AG04449 (cell line): ENCODE data around the gene ANTXR1.

Experiments used
- CTCF ChIA-PET: fragments of 350-600 bp; formaldehyde crosslinking; extraction: SDS; loops from one replicate; lab custom pipeline; 2021; ENCODE audit warnings: antibody characterized with exemption; lab: Yijun Ruan, JAX
- POLR2A ChIA-PET: fragments of 400-600, 350-600 bp; formaldehyde crosslinking; extraction: SDS; loops from one replicate; lab custom pipeline; 2020; ENCODE audit warnings: antibody characterized with exemption, inconsistent platforms; lab: Yijun Ruan, JAX
- DNase-seq: peaks from one replicate; pipeline ENCODE4 v3.0.0-alpha.2; 2010; ENCODE audit warnings: low read depth, low spot score
- H3K4me3 ChIP-seq: 2 replicates; pipeline ENCODE4 v1.5.1; 2011; ENCODE audit warnings: low read depth, mild to moderate bottlenecking, control low read depth, low read length
- TF ChIP-seq, protein P1 (sequence below): IDR thresholded peaks from one replicate; pipeline ENCODE4 v1.5.1; 2011; ENCODE audit warnings: mild to moderate bottlenecking, moderate library complexity, low read length, control low read depth, inconsistent platforms; ENCODE audit not compliant: insufficient read depth; ENCODE audit errors: missing control alignments

Gene ANTXR1

DNA sequence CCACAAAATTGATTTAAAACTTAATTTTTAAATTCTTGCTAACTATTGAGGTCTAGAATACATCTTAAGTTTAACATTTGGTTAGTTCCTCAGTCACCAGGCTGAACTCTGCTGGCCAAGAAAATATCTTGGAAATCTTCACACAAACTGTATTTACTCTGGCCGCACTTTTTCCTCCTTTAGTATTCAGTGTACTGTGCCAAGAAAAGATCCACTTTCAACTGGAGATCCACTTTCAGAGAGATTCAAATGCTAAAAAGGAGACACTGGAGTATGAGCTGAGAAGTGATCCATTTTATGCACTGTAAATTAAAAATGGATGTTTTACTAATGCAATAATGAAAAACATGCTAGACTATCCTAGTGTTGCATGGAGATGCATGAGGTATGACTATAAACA lies 98.1 kb downstream of the ANTXR1 start:
- TF ChIP-seq, protein P1, sequence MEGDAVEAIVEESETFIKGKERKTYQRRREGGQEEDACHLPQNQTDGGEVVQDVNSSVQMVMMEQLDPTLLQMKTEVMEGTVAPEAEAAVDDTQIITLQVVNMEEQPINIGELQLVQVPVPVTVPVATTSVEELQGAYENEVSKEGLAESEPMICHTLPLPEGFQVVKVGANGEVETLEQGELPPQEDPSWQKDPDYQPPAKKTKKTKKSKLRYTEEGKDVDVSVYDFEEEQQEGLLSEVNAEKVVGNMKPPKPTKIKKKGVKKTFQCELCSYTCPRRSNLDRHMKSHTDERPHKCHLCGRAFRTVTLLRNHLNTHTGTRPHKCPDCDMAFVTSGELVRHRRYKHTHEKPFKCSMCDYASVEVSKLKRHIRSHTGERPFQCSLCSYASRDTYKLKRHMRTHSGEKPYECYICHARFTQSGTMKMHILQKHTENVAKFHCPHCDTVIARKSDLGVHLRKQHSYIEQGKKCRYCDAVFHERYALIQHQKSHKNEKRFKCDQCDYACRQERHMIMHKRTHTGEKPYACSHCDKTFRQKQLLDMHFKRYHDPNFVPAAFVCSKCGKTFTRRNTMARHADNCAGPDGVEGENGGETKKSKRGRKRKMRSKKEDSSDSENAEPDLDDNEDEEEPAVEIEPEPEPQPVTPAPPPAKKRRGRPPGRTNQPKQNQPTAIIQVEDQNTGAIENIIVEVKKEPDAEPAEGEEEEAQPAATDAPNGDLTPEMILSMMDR: no peak

DNA sequence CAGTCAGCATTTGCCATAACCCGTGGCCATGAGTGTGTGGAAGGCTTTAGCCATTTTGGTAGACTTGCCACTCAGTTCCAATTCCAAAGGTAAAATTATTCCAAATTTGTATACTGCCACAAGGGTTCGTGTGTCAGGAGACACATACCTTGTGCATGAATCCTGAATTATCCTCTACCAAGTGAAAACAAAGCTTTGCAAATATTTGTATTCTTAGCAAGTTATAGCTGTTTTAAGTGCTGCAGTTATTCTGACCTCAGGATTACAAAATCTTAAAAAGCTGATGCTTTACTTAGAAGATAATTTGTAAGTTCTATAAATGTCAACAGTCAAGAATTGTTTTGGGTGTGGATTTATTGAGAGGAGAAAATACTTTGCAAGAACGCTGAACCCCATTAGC lies 100.6 kb downstream of the ANTXR1 start:
- TF ChIP-seq, protein P1: no peak
- ChIA-PET POLR2A (interaction anchor here (0.9 kb wide), 1 partner anchor 13 kb away, joined by 3 read pairs; no protein-coding TSS in a partner anchor), CTCF (interaction anchor here (0.8 to 1.1 kb wide), 3 partner anchors 9 to 193 kb away, joined by 3 to 4 read pairs (median 3); no protein-coding TSS in a partner anchor)
- no peak overlapping the region for H3K4me3 ChIP-seq
- DNase-seq: no peak

More for the DNA sequence above, 98.1 kb downstream of the ANTXR1 start:
- no peak for DNase-seq
- no peak overlapping the region for H3K4me3 ChIP-seq
- ChIA-PET CTCF (no interaction called here), POLR2A (no interaction called here)

DNA sequence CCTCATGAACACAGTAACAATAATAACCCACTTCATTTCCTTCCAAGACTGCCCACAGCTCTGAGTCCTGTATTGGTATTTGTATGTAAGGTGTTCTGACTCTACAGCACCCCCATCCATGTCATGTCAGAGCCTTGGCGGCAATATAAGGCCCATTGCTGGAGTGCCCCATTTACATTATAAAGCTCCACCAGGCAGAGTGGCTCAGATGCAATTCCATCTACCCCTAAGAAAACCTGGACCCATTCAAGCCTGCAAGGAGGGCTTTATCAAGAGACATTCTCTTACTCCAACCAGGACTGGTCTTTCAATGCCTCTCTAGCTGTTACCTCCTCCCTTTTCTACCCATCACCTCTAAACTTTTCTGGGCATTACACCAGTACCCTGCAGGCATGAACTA lies 101.6 kb downstream of the ANTXR1 start:
- TF ChIP-seq, protein P1: no peak
- ChIA-PET POLR2A (no interaction called here), CTCF (interaction anchor here (1.0 kb wide), 1 partner anchor 192 kb away, joined by 3 read pairs; no protein-coding TSS in a partner anchor)
- no peak for DNase-seq
- H3K4me3 ChIP-seq: no peak overlapping the region

DNA sequence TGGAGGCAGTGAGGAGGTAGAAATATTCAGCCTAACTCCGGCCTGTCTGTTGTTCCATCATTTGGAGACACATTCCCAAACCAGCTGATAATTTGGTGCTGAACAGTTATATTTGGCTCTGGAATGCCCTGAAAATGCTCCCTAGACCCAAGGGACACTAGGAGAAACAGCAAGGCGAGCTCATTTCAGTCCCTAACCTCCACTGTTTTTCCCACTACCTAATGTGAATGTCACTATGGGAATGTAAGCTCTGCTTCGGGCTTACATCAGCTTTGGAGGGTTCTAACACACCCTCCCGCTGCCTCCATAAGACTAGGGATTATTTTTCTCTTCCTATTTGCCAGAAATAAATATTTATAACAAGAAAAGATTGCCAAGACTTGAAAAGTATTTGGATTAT lies 103.5 kb downstream of the ANTXR1 start:
- TF ChIP-seq, protein P1: no peak
- CTCF ChIA-PET: interaction anchor here (0.9 to 1.1 kb wide), 2 partner anchors 72 to 173 kb away, joined by 3 to 4 read pairs; no protein-coding TSS in a partner anchor
- no peak overlapping the region for H3K4me3 ChIP-seq
- DNase-seq: no peak
- POLR2A ChIA-PET: no interaction called here

DNA sequence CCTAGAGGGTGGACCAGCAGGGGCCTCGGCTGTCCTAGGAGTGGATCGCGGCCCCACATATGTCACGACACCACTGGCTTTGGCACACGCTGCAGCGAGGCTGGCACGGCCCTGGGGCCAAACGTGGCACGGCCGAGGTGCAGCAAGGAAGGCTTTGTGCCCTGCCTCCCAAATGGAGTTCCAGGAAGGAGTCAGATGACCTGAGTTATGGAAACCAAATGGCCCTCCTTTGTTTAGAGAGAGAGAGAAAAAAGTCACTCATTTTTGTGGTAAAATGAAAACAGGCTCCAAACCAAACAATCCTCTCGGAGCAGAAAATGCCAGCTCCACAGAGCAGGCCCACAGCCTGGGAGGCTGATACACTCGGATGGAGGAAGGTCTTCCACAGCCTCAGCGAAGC lies 105.6 kb downstream of the ANTXR1 start:
- POLR2A ChIA-PET: no interaction called here
- TF ChIP-seq, protein P1: no peak
- CTCF ChIA-PET: interaction anchor here (1.5 kb wide), 1 partner anchor 46 kb away, joined by 3 read pairs; no protein-coding TSS in a partner anchor
- DNase-seq: no peak
- H3K4me3 ChIP-seq: no peak overlapping the region

DNA sequence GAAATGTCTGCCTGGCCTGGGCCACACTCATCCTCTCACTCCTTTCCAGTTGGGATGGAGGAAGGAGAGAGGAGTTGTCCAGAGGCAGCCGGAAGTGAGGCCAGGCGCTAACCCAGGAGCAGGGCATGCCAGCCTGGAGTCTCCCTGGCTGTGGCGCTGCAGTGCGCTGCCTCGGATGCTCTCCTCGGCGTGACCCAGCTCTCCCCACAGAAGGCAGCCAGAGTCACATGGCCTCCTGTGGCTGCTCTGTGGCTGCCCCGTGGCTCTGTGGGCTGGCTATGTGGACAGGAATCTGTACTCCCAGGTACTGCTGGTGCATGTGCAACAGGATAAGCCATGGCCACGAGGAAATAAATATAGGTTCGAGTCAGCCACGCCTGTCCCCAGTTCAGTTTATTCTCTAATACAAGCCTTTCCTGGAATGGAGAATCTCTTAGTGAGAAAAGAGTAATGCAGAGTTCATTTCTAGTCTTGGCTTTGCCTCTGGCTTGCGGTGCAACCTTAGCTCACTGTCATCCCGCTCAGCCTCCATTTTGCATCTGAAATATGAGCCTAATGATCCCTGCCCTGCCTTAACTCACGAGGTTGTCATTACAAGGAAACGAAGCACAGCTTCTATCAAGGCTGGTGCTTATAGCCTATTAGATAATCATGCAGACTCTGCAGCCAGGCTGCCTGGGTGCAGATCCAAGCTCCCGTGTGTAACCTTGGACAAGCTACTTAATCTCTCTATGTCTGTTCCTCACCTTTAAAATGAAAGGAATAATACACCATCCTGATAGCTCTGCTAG lies 106.3 kb downstream of the ANTXR1 start:
- ChIA-PET POLR2A (no interaction called here), CTCF (interaction anchor here (1.5 to 1.9 kb wide), 2 partner anchors 31 to 45 kb away, joined by 3 to 4 read pairs; no protein-coding TSS in a partner anchor)
- TF ChIP-seq, protein P1: no peak
- no peak overlapping the region for H3K4me3 ChIP-seq
- no peak for DNase-seq
